Fibroblast of skin of back (primary cell): ENCODE data around the gene MGAT4A.

ENCODE experiments used
- DNase-seq: peaks from one replicate; pipeline ENCODE4 v3.0.0-alpha.2; 2013

Gene MGAT4A

GRCh38 chr2:98569915-98570314, 161.0 kb downstream of the MGAT4A start:
- DNase-seq, result no peak

DNA sequence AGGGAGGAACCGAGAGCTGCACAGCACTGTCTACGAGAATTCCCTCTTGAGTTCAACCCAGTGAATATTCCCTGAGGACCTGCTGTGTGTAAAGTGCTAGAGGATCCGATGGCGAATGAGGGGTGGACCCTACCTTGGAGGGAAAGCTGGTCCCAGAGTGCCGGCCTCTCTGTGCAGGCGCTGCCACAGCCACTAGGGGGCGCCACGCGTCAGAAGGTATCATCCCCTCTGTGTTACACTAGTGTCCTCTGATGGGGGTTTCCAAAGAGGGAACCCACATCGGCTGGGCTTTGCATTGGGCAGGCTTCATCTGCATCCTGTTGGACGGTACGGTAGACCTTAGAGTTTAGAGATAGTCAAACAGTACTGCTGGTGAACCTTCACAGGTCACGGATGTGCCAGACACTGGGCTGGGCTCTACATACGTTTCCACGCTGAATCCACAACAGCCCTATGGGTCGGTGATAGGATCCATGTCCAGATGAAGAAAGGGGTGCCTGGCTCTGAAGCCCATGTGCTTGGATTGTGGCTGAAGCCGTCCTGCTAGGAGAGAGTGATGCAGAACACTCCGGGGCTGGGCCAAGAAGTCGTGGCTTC, 161.6 kb downstream of the MGAT4A start:
- peak; percentile 9 for DNase-seq
